GM08714 (cell line): ENCODE data around the gene WIPF2.

Experiments used
- H3K4me3 ChIP-seq: fragments of 200-500 bp; sonication (Bioruptor generic); 2 replicates; pipeline ENCODE4 v1.5.1; 2014; ENCODE audit warnings: mild to moderate bottlenecking, low read length, inconsistent platforms
- ZNF274 ChIP-seq: IDR thresholded peaks from 2 replicates; pipeline ENCODE4 v1.6.1; 2012; ENCODE audit warnings: mild to moderate bottlenecking, low read depth, low read length

The WIPF2 gene

DNA sequence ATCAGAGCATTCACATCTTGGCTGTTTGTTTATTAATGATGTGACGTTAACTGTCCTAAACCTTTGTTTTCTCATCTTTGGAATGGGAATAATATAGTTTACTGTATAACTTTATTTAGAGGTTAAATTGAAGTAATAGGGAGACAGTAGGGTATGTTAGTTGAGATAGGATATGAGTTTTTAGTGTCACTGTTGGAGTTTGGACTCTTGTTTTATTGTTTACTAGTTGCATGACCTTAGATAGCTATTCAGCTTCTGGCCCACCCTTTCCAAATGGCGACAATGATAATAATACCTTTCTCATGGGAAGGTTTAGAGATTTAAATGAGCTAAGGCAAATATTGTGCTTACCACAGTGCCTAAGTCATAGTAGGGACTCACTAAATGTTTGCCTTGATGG, 40.4 kb downstream of the WIPF2 start:
- no peak for TF ChIP-seq ZNF274
- H3K4me3 ChIP-seq = no peak overlapping the region

DNA sequence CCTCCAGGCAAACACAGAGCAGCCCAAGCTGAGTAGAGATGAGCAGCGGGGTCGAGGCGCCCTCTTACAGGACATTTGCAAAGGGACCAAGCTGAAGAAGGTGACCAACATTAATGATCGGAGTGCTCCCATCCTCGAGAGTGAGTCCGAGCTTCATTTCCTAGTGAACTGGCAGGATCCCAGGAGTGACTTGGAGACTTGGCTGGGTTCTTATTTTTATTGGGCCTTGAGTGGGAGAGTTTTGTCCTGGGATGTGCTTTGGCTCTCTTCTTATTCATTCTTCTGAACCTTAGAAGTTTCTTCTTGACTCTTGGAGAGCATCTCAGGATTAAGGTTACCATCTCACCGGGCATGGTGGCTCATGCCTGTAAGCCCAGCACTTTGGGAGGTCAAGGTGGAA, 41.4 kb downstream of the WIPF2 start:
- no peak overlapping the region for H3K4me3 ChIP-seq
- no peak for TF ChIP-seq ZNF274

DNA sequence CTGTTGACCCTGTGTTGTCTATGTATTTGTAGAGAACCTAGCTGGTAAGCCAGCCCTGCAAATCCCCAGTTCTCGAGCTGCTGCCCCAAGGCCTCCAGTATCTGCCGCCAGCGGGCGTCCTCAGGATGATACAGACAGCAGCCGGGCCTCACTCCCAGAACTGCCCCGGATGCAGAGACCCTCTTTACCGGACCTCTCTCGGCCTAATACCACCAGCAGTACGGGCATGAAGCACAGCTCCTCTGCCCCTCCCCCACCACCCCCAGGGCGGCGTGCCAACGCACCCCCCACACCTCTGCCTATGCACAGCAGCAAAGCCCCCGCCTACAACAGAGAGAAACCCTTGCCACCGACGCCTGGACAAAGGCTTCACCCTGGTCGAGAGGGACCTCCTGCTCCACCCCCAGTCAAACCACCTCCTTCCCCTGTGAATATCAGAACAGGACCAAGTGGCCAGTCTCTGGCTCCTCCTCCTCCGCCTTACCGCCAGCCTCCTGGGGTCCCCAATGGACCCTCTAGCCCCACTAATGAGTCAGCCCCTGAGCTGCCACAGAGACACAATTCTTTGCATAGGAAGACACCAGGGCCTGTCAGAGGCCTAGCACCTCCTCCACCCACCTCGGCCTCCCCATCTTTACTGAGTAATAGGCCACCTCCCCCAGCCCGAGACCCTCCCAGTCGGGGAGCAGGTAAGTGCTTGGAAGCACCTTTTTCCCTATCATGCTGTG, 45.5 kb downstream of the WIPF2 start:
- H3K4me3 ChIP-seq = no peak overlapping the region
- TF ChIP-seq ZNF274 = no peak

DNA sequence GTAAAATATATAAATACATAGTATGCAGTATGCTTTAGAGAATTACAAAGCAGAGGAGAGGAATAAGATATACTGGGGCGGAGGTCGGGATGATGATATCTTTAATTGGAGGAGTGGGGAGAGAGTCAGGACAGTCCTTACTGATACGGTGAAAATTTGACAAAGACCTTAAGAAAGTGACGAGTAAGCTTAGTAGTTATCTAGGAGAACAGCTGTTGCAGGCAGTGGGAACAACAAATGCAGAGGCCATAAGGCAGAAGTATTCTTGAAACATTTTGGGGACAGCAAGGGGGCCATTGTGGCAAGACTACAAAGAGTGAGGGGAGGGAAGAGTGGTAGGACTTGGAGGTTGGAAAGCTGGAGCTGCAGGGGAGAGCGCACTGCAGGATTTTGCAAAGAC, 46.2 kb downstream of the WIPF2 start:
- no peak overlapping the region for H3K4me3 ChIP-seq
- TF ChIP-seq ZNF274 = no peak

DNA sequence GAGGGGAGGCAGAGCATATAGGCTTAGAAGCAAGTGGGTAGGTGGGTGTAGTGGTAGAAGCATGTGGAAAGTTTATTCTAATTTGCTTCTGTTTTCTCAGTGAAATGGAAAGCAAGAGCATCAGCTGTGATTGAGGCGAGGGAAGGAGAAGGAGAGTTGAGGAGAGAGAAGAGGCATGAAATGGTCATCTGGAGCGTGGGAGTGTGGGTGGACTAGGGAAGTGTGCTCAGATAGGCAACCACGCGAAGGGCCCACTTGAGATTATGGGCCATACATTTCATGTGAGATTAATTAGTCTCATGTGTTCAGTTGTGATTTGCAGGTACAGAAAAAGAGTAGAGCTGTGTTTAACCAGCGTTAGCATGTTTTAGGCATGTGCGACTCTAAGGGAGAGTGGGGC, 47.8 kb downstream of the WIPF2 start:
- H3K4me3 ChIP-seq = no peak overlapping the region
- TF ChIP-seq ZNF274 = no peak

DNA sequence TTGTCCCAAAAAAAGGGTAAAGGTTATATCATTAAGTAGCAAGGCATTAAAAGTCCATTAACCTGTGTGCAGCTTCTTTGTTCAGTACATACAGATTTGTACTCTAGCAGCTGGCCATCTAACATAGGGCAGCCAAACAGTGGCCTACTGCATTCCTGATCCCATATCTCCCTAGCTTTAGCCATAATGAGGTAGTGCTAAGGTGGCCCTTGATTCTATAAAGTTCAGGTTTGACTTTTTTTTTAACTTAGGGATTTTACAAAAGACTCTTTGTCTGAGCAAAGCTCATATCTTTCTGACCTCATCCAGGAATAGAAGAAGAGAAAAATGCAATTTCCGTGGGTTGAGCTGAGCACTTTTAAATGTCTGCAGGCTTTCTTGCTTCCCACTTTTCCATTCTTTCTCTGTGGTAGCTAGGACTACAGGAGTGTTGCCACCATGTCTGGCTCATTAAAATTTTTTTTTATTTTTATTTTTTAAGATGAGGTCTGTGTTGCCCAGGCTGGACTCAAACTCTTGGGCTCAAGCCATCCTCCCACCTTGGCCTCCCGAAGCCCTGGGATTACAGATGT, 49.1 kb downstream of the WIPF2 start:
- no peak for TF ChIP-seq ZNF274
- H3K4me3 ChIP-seq = no peak overlapping the region

DNA sequence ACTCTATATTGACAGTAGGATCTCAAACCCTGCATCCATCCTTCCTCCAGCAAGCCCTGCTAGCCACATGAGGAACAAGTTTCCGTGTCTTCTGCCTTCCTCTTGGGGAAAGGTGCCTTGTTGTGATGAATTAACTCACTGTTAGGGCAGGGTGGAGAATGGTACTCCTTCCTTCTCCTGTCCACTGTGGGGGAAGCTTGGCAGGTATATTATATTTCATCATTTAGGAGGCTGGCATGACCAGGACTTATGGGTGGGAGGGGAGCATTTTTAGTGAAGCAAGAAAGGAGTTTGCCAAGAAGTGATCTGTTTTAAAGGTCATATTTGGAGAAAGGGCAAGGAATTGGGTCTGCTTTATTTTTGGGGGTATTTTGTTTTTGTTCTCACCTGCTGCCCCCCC, 59.3 kb downstream of the WIPF2 start:
- H3K4me3 ChIP-seq = no peak overlapping the region
- TF ChIP-seq ZNF274 = no peak

DNA sequence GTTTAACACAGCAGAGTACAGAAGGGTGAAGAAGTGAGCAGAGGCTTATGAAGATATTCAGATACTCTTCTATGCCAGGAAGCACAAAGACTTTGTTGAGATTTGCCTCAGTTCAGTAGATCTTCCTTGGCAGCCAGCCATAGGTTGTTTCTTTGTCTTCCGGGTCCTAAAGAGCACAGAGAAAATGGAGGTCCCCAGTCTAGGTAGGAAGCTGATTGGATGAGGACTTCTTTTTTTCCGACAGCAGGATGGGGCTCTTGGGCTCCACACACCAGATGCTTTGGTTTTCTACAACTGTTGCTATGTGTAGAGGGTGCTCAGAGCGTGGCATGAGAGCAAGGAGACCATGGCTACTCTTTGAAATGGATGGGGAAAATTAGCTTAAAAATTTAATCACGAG, 60.3 kb downstream of the WIPF2 start:
- no peak for TF ChIP-seq ZNF274
- H3K4me3 ChIP-seq = no peak overlapping the region

DNA sequence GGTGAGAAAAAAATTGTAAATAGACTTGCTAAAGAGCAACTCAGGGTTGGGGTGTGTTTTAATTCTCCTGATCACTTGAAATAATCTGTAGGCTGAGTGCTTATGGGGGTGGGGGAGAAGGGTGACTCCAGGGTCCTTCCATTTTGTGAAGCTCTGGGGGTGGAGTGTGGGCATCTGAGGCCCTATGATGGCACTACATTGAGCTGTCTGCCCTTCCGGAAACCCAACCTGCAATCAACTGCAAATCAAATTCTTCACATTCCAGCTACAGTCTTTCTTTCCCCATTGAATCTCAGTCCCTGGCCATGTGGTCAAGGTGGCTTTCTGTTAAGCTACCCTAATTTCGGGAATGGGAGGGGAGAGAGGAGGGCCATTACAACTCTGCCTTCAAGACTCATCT, 62.6 kb downstream of the WIPF2 start:
- no peak for TF ChIP-seq ZNF274
- H3K4me3 ChIP-seq = no peak overlapping the region

DNA sequence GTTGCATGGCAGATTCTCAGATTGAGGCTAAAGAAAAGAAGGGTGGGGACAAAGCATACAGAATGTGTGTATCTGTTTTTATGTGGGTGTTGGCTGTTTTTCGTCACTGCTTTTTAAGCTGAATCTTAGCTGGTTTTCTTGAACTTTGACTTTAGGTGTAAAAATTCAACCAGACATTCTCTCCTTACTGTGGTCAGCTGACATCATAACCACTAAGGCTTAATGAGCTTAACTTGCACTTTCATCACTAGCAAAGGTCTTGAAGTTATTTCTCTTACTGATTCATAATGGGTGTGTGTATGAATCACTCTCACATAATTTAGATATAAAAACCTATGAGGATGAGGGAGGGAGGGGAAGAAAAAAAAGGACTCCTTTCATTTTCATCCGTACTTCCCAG, 64.6 kb downstream of the WIPF2 start:
- H3K4me3 ChIP-seq = no peak overlapping the region
- no peak for TF ChIP-seq ZNF274

DNA sequence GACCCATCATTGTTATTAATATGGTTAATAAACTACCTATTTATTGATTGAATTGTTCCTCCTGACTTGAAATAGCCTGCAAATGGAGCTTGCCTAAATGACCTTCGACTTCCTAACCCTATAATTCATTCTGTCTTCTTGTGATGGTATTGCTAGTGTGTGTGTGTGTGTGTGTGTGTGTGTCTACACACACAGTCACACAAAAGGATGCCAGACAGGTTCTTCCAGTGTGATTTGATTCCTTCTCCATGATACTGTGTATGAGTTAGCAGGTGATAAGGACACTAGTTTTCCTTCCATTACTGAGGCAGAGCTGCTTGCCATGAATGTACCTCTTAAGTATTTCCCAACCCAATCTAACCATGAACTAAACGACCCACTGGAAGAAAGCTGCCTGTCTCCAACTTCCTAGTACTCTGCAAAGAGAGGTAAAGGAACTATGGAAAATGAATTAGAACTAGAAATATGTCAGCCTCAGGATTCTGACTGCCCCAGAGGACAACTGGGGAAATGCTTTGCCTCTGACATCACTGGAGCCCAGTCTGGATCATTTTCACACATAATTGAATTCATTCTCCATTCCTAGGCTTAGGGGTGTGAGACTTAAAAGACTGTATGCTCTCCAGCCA, 65.1 kb downstream of the WIPF2 start:
- no peak overlapping the region for H3K4me3 ChIP-seq
- TF ChIP-seq ZNF274 = no peak

DNA sequence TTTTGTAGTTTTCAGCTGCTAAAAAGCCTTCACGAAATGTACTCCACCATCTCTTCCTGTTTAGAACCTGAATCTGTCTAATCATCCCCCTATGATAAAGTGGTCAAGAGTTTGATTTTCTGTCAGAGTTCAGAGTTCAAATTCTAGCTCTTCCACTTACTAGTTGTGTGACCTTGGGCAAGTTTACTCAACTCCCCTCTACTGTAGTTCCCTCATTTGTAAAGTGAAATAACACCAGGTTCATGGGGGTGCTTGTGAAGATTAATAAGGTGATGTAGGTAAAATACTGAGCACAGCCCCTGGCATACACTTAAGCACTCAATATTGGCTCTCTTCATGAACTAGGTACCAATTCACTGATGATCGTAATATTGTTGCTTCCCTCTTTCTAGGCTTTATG, 67.4 kb downstream of the WIPF2 start:
- H3K4me3 ChIP-seq = no peak overlapping the region
- TF ChIP-seq ZNF274 = no peak

DNA sequence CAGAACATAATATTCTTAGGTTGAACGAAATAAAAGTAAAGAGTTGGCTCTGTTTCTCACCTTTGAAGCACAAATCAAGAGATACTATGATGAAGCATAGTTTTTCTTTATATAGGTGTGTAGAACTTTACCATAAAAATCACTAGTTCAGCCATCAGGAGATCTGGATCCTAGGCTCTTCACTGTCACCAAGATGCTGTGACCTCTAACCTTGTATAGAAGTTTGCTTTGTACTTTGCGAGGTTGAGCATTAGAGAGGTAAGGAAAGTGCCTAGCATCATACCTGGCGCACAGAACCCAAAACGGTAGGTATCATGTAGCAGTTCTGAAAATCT, 68.0 kb downstream of the WIPF2 start:
- no peak overlapping the region for H3K4me3 ChIP-seq
- TF ChIP-seq ZNF274 = no peak

DNA sequence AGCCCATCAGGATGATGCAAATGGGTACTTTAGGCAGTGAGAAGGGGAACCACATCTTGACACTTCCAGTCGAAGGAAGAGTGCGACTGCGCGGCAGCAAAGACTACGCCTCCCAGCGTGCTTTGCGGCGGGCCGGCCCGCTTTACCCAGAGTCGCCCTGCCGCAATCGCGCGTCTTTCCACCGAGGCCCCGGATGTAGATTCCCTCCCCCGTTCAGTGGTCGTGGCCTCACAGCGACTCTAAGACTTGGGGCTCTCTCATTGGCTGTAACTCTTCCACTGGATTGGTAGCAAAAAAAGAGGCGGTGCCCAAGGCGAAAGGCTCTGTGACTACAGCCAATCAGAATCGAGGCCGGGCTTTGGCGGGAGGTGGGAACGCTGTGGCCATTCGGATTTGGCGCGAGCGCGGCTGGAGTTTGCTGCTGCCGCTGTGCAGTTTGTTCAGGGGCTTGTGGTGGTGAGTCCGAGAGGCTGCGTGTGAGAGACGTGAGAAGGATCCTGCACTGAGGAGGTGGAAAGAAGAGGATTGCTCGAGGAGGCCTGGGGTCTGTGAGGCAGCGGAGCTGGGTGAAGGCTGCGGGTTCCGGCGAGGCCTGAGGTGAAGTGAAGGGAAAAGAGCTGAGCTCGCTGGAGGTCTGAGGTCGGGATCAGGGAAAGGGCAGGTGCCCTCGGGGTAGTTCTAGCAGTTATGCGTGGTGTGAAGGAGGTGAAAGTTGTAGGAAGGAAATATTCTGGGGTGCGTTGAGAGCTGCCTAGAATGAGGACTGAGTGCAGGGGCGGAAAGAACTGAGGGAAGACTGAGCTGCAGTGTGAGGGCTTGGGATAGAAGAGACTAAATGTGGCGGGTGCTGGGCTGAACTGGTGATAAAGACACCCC, 68.6 kb downstream of the WIPF2 start, which contains the start of gene CDC6:
Gene CDC6, plus strand, starts transcription at position 386 of the 876 bp plus-strand sequence. CDS start 1,542 bp downstream, outside the sequence.
- TF ChIP-seq ZNF274 = no peak
- peak within 1 kb of the TSS; percentile 77 for H3K4me3 ChIP-seq
